ENCODE measurements around the gene ACVR2A.

DNA sequence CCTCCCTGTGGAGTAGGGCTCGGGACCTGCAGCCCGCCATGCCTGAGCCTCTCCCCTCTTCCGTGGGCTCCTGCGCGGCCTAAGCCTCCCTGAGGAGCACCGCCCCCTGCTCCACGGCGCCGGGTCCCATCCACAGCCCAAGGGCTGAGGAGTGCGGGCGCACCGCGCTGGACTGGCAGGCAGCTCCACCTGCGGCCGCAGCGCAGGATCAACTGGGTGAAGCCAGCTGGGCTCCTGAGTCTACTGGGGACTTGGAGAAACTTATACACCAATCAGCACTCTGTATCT is 17.8 kb upstream of the ACVR2A start:
- TF ChIP-seq, protein P1, sequence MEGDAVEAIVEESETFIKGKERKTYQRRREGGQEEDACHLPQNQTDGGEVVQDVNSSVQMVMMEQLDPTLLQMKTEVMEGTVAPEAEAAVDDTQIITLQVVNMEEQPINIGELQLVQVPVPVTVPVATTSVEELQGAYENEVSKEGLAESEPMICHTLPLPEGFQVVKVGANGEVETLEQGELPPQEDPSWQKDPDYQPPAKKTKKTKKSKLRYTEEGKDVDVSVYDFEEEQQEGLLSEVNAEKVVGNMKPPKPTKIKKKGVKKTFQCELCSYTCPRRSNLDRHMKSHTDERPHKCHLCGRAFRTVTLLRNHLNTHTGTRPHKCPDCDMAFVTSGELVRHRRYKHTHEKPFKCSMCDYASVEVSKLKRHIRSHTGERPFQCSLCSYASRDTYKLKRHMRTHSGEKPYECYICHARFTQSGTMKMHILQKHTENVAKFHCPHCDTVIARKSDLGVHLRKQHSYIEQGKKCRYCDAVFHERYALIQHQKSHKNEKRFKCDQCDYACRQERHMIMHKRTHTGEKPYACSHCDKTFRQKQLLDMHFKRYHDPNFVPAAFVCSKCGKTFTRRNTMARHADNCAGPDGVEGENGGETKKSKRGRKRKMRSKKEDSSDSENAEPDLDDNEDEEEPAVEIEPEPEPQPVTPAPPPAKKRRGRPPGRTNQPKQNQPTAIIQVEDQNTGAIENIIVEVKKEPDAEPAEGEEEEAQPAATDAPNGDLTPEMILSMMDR (IDR thresholded peaks at IDR 0.05), result no peak
- TF ChIP-seq POLR2A (IDR thresholded peaks at IDR 0.05), result no peak

All from testis (tissue), 2 donors.